ENCODE results near the gene P2RY13. TPM values are rescaled to one million over a fixed set of nuclear protein-coding genes. Genes with fewer than 3 reads are reported as not detected.

Gene P2RY13
- total RNA-seq, 2 donors from 2014 or later: under 0.01 to 0.33 TPM

GRCh38 chr3:151318991-151319390 is 10.4 kb downstream of the P2RY13 start:
- TF ChIP-seq POLR2A (IDR thresholded peaks at IDR 0.05) (no peak), CTCF (IDR thresholded peaks at IDR 0.05) (no peak)
- no peak overlapping the region for H3K4me3 ChIP-seq
- no peaks in the 10 kb centered on the region for H3K27me3 ChIP-seq
- H3K36me3 ChIP-seq (replicated peaks in 1 of 2; ENCODE audit: insufficient read depth in 1 of 2, low read depth in 2 of 2): no peaks in the 10 kb centered on the region
- no peak overlapping the region for H3K27ac ChIP-seq
- H3K9me3 ChIP-seq: no peaks in the 10 kb centered on the region
- ATAC-seq (no peak), DNase-seq (no peak)
- H3K4me1 ChIP-seq: no peaks in the 10 kb centered on the region
- intact Hi-C loops (cut with DNase I): no loop called here
- WGBS, 2 donors: 75 to 83% methylated on average over 7 of the region's 7 CpGs

GRCh38 chr3:151318313-151318712 is 11.0 kb downstream of the P2RY13 start:
- TF ChIP-seq CTCF (IDR thresholded peaks at IDR 0.05): no peak
- no peak for TF ChIP-seq POLR2A (IDR thresholded peaks at IDR 0.05)
- ATAC-seq: no peak
- Histone ChIP-seq H3K27me3 (no peaks in the 10 kb centered on the region), H3K36me3 (replicated peaks in 1 of 2; ENCODE audit: insufficient read depth in 1 of 2, low read depth in 2 of 2) (no peaks in the 10 kb centered on the region), H3K9me3 (no peaks in the 10 kb centered on the region), H3K4me1 (no peaks in the 10 kb centered on the region), H3K27ac (no peak overlapping the region), H3K4me3 (no peak overlapping the region)
- no peak for DNase-seq
- intact Hi-C loops (cut with DNase I): no loop called here

GRCh38 chr3:151316267-151316991 is 12.9 kb downstream of the P2RY13 start, which contains the start of gene GPR87:
GPR87 (minus strand) TSS chr3:151316820; CDS start chr3:151300100, 16,720 bp downstream.
- no peaks in the 10 kb centered on the region for H3K9me3 ChIP-seq
- H3K4me1 ChIP-seq: no peaks in the 10 kb centered on the region
- TF ChIP-seq CTCF (IDR thresholded peaks at IDR 0.05): no peak
- TF ChIP-seq POLR2A (IDR thresholded peaks at IDR 0.05): no peak
- H3K27ac ChIP-seq: no peak within 1 kb of the TSS
- H3K27me3 ChIP-seq: no peaks in the 10 kb centered on the region
- no peaks in the 10 kb centered on the region for H3K36me3 ChIP-seq (replicated peaks in 1 of 2; ENCODE audit: insufficient read depth in 1 of 2, low read depth in 2 of 2)
- intact Hi-C loops (cut with DNase I): no loop called here
- H3K4me3 ChIP-seq: no peak within 1 kb of the TSS
- DNase-seq: no peak
- no peak for ATAC-seq
- 59 to 69% methylated on average over 7 of the region's 7 CpGs for WGBS, 2 donors

- H3K36me3 ChIP-seq (replicated peaks in 1 of 2; ENCODE audit: insufficient read depth in 1 of 2, low read depth in 2 of 2): no peaks in the 10 kb centered on the region
- H3K4me3 ChIP-seq: no peak overlapping the region
- 81 to 93% methylated on average over 2 of the region's 2 CpGs for WGBS, 2 donors
- H3K27ac ChIP-seq: no peak overlapping the region
- intact Hi-C loops (cut with DNase I): no loop called here
- ATAC-seq (no peak), DNase-seq (no peak)
- no peak for TF ChIP-seq POLR2A (IDR thresholded peaks at IDR 0.05)
- no peak for TF ChIP-seq CTCF (IDR thresholded peaks at IDR 0.05)
- H3K4me1 ChIP-seq: no peaks in the 10 kb centered on the region
- no peaks in the 10 kb centered on the region for H3K9me3 ChIP-seq
- no peaks in the 10 kb centered on the region for H3K27me3 ChIP-seq
Measured at GRCh38 chr3:151315846-151316245, 13.5 kb downstream of the P2RY13 start.

- TF ChIP-seq CTCF (IDR thresholded peaks at IDR 0.05) (no peak), POLR2A (IDR thresholded peaks at IDR 0.05) (no peak)
- H3K27ac ChIP-seq: no peak overlapping the region
- 87 to 96% methylated on average over 2 of the region's 2 CpGs for WGBS, 2 donors
- DNase-seq: no peak
- no peaks in the 10 kb centered on the region for H3K27me3 ChIP-seq
- H3K36me3 ChIP-seq (replicated peaks in 1 of 2; ENCODE audit: insufficient read depth in 1 of 2, low read depth in 2 of 2): no peaks in the 10 kb centered on the region
- H3K4me1 ChIP-seq: no peaks in the 10 kb centered on the region
- intact Hi-C loops (cut with DNase I): no loop called here
- ATAC-seq: no peak
- H3K9me3 ChIP-seq: no peaks in the 10 kb centered on the region
- no peak overlapping the region for H3K4me3 ChIP-seq
Measured at GRCh38 chr3:151315136-151315535, 14.2 kb downstream of the P2RY13 start.

Measured in body of pancreas (tissue), 4 donors.